ENCODE results near the gene TFF2. TPM values are rescaled to one million over a fixed set of nuclear protein-coding genes. Genes with fewer than 3 reads are reported as not detected.

The TFF2 gene
- polyA plus RNA-seq, 1 donor (not counting 4 experiments of a cell fraction or from before 2014, with no cell fraction given) = not detected

- no peak overlapping the region for H3K27ac ChIP-seq (ENCODE audit: control insufficient read depth, insufficient read depth, low read length)
- no peak for TF ChIP-seq EZH2 (IDR thresholded peaks at IDR 0.05; ENCODE audit: low read length)
- no peak for TF ChIP-seq CTCF (optimal IDR thresholded peaks at IDR 0.05 in 1 of 3, IDR thresholded peaks at IDR 0.05 in 1 of 3, conservative IDR thresholded peaks at IDR 0.05 in 1 of 3; ENCODE audit: extremely low read depth in 1 of 3, insufficient read depth in 2 of 3, low read length in 3 of 3)
- no peak overlapping the region for H3K9ac ChIP-seq (ENCODE audit: control insufficient read depth, extremely low read depth, insufficient read depth, low read length)
- no peak overlapping the region for H2AFZ ChIP-seq (ENCODE audit: control insufficient read depth, low read length)
- no peak overlapping the region for H3K4me3 ChIP-seq (ENCODE audit: control insufficient read depth in 2 of 3, extremely low read depth in 1 of 3, insufficient read depth in 2 of 3, low read depth in 1 of 3, low read length in 3 of 3)
- no peaks in the 10 kb centered on the region for H3K79me2 ChIP-seq (ENCODE audit: control insufficient read depth, insufficient read depth, low read length)
- dilution Hi-C loops (cut with MboI; ENCODE audit: extremely low pct_ligation_motif_present, low sequenced_read_pairs) = no loop called here
- H3K4me2 ChIP-seq (ENCODE audit: control insufficient read depth, extremely low read depth, insufficient read depth, low read depth, low read length) = no peak overlapping the region
- H3K36me3 ChIP-seq (ENCODE audit: control insufficient read depth in 2 of 2, extremely low read depth in 1 of 2, insufficient read depth in 2 of 2, low read length in 2 of 2) = no peaks in the 10 kb centered on the region
- no peaks in the 10 kb centered on the region for H3K9me3 ChIP-seq (ENCODE audit: control insufficient read depth, low read depth, low read length)
- FAIRE-seq = no peak
- H3K9me1 ChIP-seq (ENCODE audit: control insufficient read depth, extremely low read depth, insufficient read depth, low read length) = no peaks in the 10 kb centered on the region
- peaks cover 10% of the 10 kb centered on the region for H3K27me3 ChIP-seq (ENCODE audit: control insufficient read depth, extremely low read depth, insufficient read depth, low read length)
- H4K20me1 ChIP-seq (ENCODE audit: control insufficient read depth, extremely low read depth, insufficient read depth, low read length) = no peaks in the 10 kb centered on the region
- no peak for DNase-seq (ENCODE audit: low read depth, low spot score)
- peaks cover 2% of the 10 kb centered on the region for H3K4me1 ChIP-seq (ENCODE audit: control insufficient read depth, extremely low read depth, insufficient read depth, low read length)
Measured at GRCh38 chr21:42311160-42311559, 39.6 kb downstream of the TFF2 start.

- no peak for FAIRE-seq
- Histone ChIP-seq H3K9me3 (ENCODE audit: control insufficient read depth, low read depth, low read length) (no peaks in the 10 kb centered on the region), H3K4me3 (ENCODE audit: control insufficient read depth in 2 of 3, extremely low read depth in 1 of 3, insufficient read depth in 2 of 3, low read depth in 1 of 3, low read length in 3 of 3) (no peak overlapping the region), H4K20me1 (ENCODE audit: control insufficient read depth, extremely low read depth, insufficient read depth, low read length) (no peaks in the 10 kb centered on the region), H3K9me1 (ENCODE audit: control insufficient read depth, extremely low read depth, insufficient read depth, low read length) (no peaks in the 10 kb centered on the region), H3K36me3 (ENCODE audit: control insufficient read depth in 2 of 2, extremely low read depth in 1 of 2, insufficient read depth in 2 of 2, low read length in 2 of 2) (no peaks in the 10 kb centered on the region), H3K27ac (ENCODE audit: control insufficient read depth, insufficient read depth, low read length) (no peak overlapping the region), H3K4me1 (ENCODE audit: control insufficient read depth, extremely low read depth, insufficient read depth, low read length) (peaks cover 2% of the 10 kb centered on the region), H3K27me3 (ENCODE audit: control insufficient read depth, extremely low read depth, insufficient read depth, low read length) (peaks cover 10% of the 10 kb centered on the region), H3K79me2 (ENCODE audit: control insufficient read depth, insufficient read depth, low read length) (no peaks in the 10 kb centered on the region), H2AFZ (ENCODE audit: control insufficient read depth, low read length) (no peak overlapping the region), H3K4me2 (ENCODE audit: control insufficient read depth, extremely low read depth, insufficient read depth, low read depth, low read length) (no peak overlapping the region), H3K9ac (ENCODE audit: control insufficient read depth, extremely low read depth, insufficient read depth, low read length) (no peak overlapping the region)
- no peak for DNase-seq (ENCODE audit: low read depth, low spot score)
- dilution Hi-C loops (cut with MboI; ENCODE audit: extremely low pct_ligation_motif_present, low sequenced_read_pairs) = no loop called here
- TF ChIP-seq EZH2 (IDR thresholded peaks at IDR 0.05; ENCODE audit: low read length) (no peak), CTCF (optimal IDR thresholded peaks at IDR 0.05 in 1 of 3, IDR thresholded peaks at IDR 0.05 in 1 of 3, conservative IDR thresholded peaks at IDR 0.05 in 1 of 3; ENCODE audit: extremely low read depth in 1 of 3, insufficient read depth in 2 of 3, low read length in 3 of 3) (no peak)
Measured at GRCh38 chr21:42310411-42311001, 40.3 kb downstream of the TFF2 start.

All from keratinocyte (primary cell).